AG04450 (cell line): ENCODE measurements around the gene ZNF716. TPM values are rescaled to one million over a fixed set of nuclear protein-coding genes. Genes with fewer than 3 reads are reported as not detected.

ENCODE experiments used
- CTCF ChIA-PET: fragments of 300-600, 350-600 bp; formaldehyde crosslinking; extraction: SDS; loops from one replicate; lab custom pipeline; 2022; ENCODE audit warnings: antibody characterized with exemption, inconsistent platforms; lab: Charles Lee
- POLR2A ChIA-PET: fragments of 350-600 bp; formaldehyde crosslinking; extraction: SDS; loops from one replicate; lab custom pipeline; 2021; ENCODE audit warnings: antibody characterized with exemption, inconsistent platforms; lab: Yijun Ruan, JAX
- DNase-seq: peaks from one replicate; pipeline ENCODE4 v3.0.0-alpha.2; 2011; ENCODE audit warnings: low read depth, low spot score
- H3K27ac ChIP-seq: one replicate; pipeline ENCODE4 v1.5.1; 2012; ENCODE audit warnings: low read depth, low read length, control low read depth
- H3K27me3 ChIP-seq: one replicate; pipeline ENCODE4 v1.6.0; 2012; ENCODE audit warnings: low read length; ENCODE audit not compliant: control insufficient read depth, insufficient read depth
- H3K4me3 ChIP-seq: 2 replicates; pipeline ENCODE4 v1.5.1; 2011; ENCODE audit warnings: mild to moderate bottlenecking, low read depth, low read length, control low read depth
- H3K9me3 ChIP-seq: 2 replicates; pipeline ENCODE4 v1.5.1; 2012; ENCODE audit warnings: low read length; ENCODE audit not compliant: control insufficient read depth, insufficient read depth
- polyA plus RNA-seq: library from polyadenylated mRNA; depleted of rRNA; stranded (reverse); fragments of >200 nt; gene quantifications from 2 replicates; pipeline ENCODE4 v1.2.3, GENCODE V29; 2011
- small RNA-seq: library from RNA; depleted of rRNA; stranded (forward); fragments of <200 nt; gene quantifications from one replicate; pipeline ENCODE3, GENCODE V24; 2012; ENCODE audit warnings: low read depth; ENCODE audit not compliant: insufficient read length
- TF ChIP-seq, protein P1 (sequence below): IDR thresholded peaks from 2 replicates; pipeline ENCODE4 v1.5.1; 2011; ENCODE audit warnings: low read depth, low read length, control low read depth, inconsistent platforms

ZNF716 gene
- polyA plus RNA-seq, 1 experiment = not detected

DNA sequence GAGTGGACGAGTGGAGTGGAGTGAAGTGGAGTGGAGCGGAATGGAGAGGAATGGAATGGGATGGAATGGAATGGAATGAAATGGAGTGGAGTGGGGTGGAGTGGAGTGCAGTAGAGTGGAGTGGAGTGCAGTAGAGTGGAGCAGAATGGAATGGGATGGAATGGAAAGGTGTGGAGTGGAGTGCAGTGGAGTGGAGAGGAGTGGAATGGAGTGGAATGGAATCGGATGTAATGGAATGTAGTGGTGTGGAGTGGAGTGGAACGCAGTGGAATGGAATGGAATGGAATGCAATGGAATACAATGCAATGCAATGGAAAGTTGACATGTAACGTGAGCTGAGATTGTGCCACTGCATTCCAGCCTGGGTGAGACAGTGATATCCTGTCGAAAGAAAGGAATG lies 46.4 kb downstream of the ZNF716 start:
- TF ChIP-seq, protein P1, sequence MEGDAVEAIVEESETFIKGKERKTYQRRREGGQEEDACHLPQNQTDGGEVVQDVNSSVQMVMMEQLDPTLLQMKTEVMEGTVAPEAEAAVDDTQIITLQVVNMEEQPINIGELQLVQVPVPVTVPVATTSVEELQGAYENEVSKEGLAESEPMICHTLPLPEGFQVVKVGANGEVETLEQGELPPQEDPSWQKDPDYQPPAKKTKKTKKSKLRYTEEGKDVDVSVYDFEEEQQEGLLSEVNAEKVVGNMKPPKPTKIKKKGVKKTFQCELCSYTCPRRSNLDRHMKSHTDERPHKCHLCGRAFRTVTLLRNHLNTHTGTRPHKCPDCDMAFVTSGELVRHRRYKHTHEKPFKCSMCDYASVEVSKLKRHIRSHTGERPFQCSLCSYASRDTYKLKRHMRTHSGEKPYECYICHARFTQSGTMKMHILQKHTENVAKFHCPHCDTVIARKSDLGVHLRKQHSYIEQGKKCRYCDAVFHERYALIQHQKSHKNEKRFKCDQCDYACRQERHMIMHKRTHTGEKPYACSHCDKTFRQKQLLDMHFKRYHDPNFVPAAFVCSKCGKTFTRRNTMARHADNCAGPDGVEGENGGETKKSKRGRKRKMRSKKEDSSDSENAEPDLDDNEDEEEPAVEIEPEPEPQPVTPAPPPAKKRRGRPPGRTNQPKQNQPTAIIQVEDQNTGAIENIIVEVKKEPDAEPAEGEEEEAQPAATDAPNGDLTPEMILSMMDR = no peak
- no peak overlapping the region for H3K4me3 ChIP-seq
- ChIA-PET CTCF (no interaction called here), POLR2A (no interaction called here)
- DNase-seq = no peak
- no peak overlapping the region for H3K27ac ChIP-seq
- peaks cover 47% of the 10 kb centered on the region for H3K9me3 ChIP-seq
- no peaks in the 10 kb centered on the region for H3K27me3 ChIP-seq

DNA sequence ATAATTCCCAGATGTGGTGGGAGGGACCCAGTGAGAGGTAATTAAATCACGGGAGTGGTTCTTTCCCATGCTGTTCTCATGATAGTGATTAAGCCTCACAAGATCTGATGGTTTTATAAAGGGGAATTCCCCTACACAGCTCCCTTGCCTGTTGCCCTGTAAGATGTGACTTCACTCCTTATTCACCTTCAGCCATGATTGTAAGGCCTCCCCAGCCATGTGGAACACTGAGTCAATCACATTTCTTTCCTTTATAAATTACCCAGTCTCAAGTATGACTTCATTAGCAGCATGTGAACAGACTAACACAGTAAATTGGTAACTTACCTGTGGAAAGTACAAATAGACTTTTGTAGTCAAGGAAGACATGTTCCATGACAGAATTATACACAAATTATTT lies 55.2 kb downstream of the ZNF716 start:
- TF ChIP-seq, protein P1 = no peak
- no peaks in the 10 kb centered on the region for H3K27me3 ChIP-seq
- ChIA-PET CTCF (no interaction called here), POLR2A (no interaction called here)
- peaks cover 11% of the 10 kb centered on the region; the same call in 1 of the 2 replicates for H3K9me3 ChIP-seq
- no peak for DNase-seq
- H3K4me3 ChIP-seq = no peak overlapping the region
- H3K27ac ChIP-seq = no peak overlapping the region

Small RNA genes lying within 50 kb of the gene (small RNA-seq; reads per million reads assigned to genes)
- gene MIR3147 = not detected
